Left forelimb (tissue), 1 donor: Measurements from ENCODE around the gene MYOM3.
"Not testable (repeated sequence)": the region's sequence is repeated elsewhere in the genome, so short reads cannot be mapped to it uniquely, and the experiment has no call there.

ENCODE experiments used
- DNase-seq: peaks from one replicate; pipeline ENCODE4 v3.0.0-alpha.2; 2018; ENCODE audit warnings: low spot score

Gene MYOM3

DNA sequence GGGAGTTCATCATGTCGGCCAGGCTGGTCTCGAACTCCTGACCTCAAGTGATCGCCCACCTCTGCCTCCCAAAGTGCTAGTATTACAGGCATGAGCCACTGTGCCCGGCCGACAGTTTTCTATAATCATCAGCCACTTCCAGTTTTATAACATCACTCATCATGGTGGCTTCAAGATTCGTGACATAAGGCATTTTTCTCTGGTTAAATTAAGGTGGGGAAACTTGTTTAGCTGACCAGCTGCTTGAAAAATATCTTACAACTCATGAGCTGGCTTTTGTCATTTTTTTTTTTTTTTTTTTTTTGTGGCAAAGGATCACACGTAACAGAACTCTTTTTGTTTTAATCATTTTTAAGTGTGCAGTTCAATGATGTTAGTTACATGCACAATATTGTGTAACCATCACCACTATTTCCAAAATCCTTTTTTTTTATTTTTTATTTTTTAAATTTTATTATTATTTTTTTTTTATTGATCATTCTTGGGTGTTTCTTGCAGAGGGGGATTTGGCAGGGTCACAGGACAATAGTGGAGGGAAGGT lies 80.9 kb downstream of the MYOM3 start:
- DNase-seq: not testable (repeated sequence)

DNA sequence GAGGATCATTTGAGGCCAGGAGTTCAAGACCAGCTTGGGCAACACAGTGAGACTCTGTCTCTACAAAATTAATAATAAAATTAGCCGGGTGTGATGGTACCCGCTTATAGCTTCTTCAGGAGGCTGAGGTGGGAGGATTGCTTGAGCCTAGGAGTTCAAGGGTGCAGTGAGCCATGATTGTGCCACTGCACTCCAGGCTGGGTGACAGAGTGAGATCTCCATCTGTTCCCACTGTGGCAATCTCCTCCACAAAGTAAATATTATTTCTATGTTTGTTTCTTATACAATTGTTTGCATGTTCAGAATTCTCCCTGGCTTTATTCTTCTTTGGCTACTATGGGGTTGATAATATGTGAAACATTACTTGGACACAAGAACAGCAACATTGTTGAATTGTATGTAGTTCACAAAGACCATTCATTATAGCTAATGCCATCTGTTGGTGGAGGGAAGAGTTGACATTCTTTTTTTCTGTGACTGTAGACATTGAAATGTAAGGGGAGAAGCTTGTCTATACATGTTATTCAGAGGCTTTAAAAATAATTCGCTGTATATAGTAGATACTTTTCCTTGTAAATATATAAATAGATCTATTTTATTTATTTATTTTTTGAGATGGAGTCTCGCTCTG lies 84.0 kb downstream of the MYOM3 start:
- peak; percentile 1 for DNase-seq

DNA sequence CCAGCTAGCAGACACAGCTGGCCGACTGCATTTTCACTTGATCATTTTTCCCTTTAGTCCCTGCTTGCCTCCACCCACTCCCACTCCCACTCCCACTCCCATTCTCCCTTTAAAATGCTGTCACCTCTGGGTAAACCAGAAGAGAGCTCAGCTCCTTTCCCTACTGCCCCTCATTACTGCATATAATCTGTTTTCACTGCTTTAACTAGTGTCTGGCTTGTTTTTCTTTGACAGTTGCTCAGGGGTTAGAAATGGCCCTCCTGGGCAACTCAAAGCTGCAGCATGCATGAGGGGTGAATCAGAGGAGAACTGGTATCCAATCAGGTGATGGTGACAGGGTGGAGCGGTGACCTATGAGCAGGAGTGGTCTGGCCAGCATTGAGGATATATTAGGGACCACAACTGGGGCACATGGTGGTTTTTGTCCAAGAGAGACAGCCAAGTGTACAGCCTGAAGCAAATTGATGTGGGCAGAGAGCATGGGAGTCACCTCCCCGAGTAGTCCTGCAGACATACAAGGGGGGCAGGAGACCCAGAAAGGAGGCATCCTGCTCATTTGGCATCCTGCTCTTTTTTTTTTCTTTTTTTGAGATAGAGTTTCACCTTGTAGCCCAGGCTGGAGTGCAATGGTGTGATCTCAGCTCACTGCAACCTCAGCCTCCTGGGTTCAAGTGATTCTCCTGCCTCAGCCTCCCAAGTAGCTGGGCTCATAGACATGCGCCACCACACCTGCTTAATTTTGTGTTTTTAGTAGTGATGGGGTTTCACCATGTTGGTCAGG lies 89.2 kb downstream of the MYOM3 start:
- DNase-seq: no peak

- DNase-seq: no peak
These were observed 90.3 kb downstream of the MYOM3 start for GRCh38 chr1:24021403-24022266.

- DNase-seq: no peak
These were observed 91.5 kb downstream of the MYOM3 start for GRCh38 chr1:24020470-24020869.

DNA sequence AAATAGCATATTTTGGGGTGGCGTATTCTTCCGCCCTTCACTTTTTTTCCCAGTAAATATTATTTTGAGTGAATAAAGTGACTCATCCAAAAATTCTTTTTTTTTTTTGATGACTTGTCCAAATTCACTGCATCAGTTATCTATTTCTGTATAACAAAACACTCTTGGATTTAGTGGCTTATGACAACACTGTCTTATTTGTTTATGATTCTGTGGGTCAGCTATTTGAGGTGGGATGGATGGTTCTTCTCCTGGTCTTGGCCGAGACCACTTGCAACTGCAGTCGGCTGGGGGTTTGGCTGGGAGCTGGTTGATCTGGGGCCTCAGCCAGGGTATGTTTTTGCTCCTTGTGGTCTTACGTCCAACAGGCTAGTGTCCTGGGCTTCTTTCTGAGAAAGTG lies 91.9 kb downstream of the MYOM3 start:
- DNase-seq: peak; percentile 67

- peak; percentile 95 for DNase-seq
These were observed 93.0 kb downstream of the MYOM3 start for GRCh38 chr1:24018611-24019580.

GRCh38 chr1:24015221-24016210 lies 96.4 kb downstream of the MYOM3 start:
- no peak for DNase-seq

GRCh38 chr1:24012878-24013277 lies 99.1 kb downstream of the MYOM3 start:
- DNase-seq: not testable (repeated sequence)

DNA sequence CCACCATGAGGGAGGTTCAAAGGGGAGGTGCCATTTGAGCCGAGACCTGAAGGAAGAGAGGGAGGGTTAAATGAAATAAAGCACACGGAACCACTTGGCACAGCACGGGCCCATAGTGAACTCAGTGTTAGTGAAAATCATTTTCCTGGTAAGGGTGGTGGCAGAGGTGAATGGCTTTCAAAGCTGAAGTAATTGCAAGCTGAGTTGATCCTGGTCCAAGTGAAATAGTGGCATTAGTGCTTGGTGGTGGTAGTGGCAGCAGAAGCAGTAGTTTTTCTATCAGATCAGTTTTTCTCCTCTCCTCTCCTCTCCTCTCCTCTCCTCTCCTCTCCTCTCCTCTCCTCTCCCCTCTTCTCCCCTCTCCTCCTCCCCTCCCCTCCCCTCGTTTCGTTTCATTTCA lies 101.3 kb downstream of the MYOM3 start:
- DNase-seq: no peak

DNA sequence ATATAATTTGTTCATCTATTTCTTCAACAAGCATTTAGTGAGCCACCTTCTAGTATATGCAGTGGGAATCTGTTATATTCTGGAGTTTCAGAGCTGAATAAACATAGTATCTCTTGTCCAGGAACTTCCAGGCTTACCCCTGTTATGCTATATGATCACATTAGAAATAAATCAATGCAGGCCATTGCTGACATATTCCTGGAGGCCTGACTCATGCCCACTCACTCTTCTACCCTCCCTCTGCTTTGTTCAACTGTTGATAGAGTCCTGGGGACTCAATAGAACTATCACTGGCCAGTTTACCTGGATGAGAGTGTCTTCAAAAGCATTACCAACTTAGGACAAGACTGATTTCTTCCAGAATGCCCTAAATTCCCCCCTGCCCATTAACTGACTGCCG lies 102.5 kb downstream of the MYOM3 start:
- DNase-seq: no peak

DNA sequence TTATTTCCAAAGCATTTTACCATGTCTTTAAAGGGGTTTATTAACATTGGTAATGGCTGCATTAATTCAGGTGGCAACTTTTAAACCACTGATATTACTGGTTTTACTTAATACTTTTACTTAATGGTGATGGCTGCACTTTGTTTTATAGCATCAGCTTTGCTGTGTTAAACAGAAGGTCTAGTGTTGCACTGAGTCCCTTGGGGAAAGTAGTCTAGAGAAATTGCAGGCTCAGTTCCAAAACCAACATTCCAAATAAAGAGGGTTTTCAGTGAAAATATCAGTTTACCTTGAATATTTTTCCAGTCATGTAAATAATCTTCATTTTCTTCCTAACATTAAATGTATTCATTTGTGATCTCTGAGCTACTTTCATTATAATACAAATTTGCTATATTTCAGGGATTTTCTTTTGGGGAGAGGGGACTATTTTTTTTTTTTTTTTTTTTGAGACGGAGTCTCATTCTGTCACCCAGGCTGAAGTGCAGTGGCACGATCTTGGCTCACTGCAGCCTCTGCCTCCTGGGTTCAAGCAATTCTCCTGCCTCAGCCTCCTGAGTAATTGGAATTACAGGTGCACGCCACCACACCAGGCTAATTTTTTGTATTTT lies 103.3 kb downstream of the MYOM3 start:
- DNase-seq: not testable (repeated sequence)

- DNase-seq: no peak
These were observed 104.9 kb downstream of the MYOM3 start for GRCh38 chr1:24007079-24007478.
